HepG2 (cell line): ENCODE data around the gene MSANTD1. TPM values are rescaled to one million over a fixed set of nuclear protein-coding genes. Genes with fewer than 3 reads are reported as not detected.
A peak's percentile ranks its signal among the peaks of the same experiment; 100 is the strongest.

ENCODE experiments used
- BHLHE40 ChIP-seq: IDR thresholded peaks from 2 replicates; pipeline ENCODE4 v1.6.1; 2011; ENCODE audit warnings: low read length, improper control_type of control experiment
- FOXA3 ChIP-seq: IDR thresholded peaks from 2 replicates; pipeline ENCODE4 v1.6.1; 2016; ENCODE audit warnings: missing genetic modification reagents, missing compliant biosample characterization
- JARID2 ChIP-seq: sonication (generic); formaldehyde crosslinking; IDR thresholded peaks from 2 replicates; pipeline ENCODE4 v1.8.1; 2023; ENCODE audit warnings: missing genetic modification reagents, inconsistent platforms; ENCODE audit not compliant: insufficient replicate concordance
- MAZ ChIP-seq, 2 experiments: sonication (generic) in 1 of 2; formaldehyde crosslinking in 1 of 2; IDR thresholded peaks; 2 replicates each; pipeline versions ENCODE4 v1.5.0 to v1.6.1; 2012 to 2020; ENCODE audit warnings: low read depth in 2 of 2, mild to moderate bottlenecking in 2 of 2, borderline replicate concordance in 1 of 2, improper control_type of control experiment in 1 of 2, low read length in 1 of 2, missing genetic modification reagents in 1 of 2, moderate library complexity in 1 of 2
- PHF8 ChIP-seq: sonication (generic); formaldehyde crosslinking; IDR thresholded peaks from 2 replicates; pipeline ENCODE4 v1.5.0; 2020; ENCODE audit warnings: missing genetic modification reagents
- RARA ChIP-seq: IDR thresholded peaks from 2 replicates; pipeline ENCODE4 v1.6.1; 2016; ENCODE audit warnings: missing genetic modification reagents, missing compliant biosample characterization
- SSRP1 ChIP-seq: IDR thresholded peaks from 2 replicates; pipeline ENCODE4 v1.6.1; 2016; ENCODE audit warnings: control low read depth
- TERF1 ChIP-seq: sonication (generic); formaldehyde crosslinking; IDR thresholded peaks from 2 replicates; pipeline ENCODE4 v1.8.0; 2022; ENCODE audit warnings: mild to moderate bottlenecking, missing genetic modification reagents, moderate library complexity
- UBTF ChIP-seq: sonication (generic); formaldehyde crosslinking; IDR thresholded peaks from 2 replicates; pipeline ENCODE4 v1.4.0; 2020; ENCODE audit warnings: mild to moderate bottlenecking, missing genetic modification reagents
- ZFP82 ChIP-seq: sonication (generic); formaldehyde crosslinking; IDR thresholded peaks from 2 replicates; pipeline ENCODE4 v1.5.1; 2020; ENCODE audit warnings: mild to moderate bottlenecking, missing genetic modification reagents, borderline replicate concordance
- ZNF160 ChIP-seq: sonication (generic); formaldehyde crosslinking; IDR thresholded peaks from 2 replicates; pipeline ENCODE4 v1.8.0; 2022; ENCODE audit warnings: mild to moderate bottlenecking, inconsistent platforms, missing genetic modification reagents
- ZNF207 ChIP-seq: fragments of 450-650 bp; IDR thresholded peaks from 2 replicates; pipeline ENCODE4 v1.6.1; 2016; ENCODE audit warnings: antibody characterized with exemption, borderline replicate concordance
- ZNF383 ChIP-seq: sonication (generic); formaldehyde crosslinking; IDR thresholded peaks from 2 replicates; pipeline ENCODE4 v1.4.0; 2020; ENCODE audit warnings: missing genetic modification reagents, mild to moderate bottlenecking, borderline replicate concordance
- ZNF598 ChIP-seq: sonication (generic); formaldehyde crosslinking; IDR thresholded peaks from 2 replicates; pipeline ENCODE4 v1.5.1; 2020; ENCODE audit warnings: mild to moderate bottlenecking, missing genetic modification reagents, borderline replicate concordance
- ZSCAN20 ChIP-seq: sonication (generic); formaldehyde crosslinking; IDR thresholded peaks from 2 replicates; pipeline ENCODE4 v1.4.0; 2020; ENCODE audit warnings: missing genetic modification reagents, mild to moderate bottlenecking, borderline replicate concordance
- polyA plus RNA-seq, 8 experiments: library from polyadenylated mRNA; depleted of rRNA in 3 of 8; stranded (reverse) in 7 of 8; unstranded in 1 of 8; fragments of >200 nt; fragmentation: Illumina TruSeq in 4 of 8; extraction: Trizol in 4 of 8; gene quantifications; 2 replicates each; pipeline versions ENCODE4 v1.2.1 to v1.2.3, GENCODE V29; 2011 to 2016; ENCODE audit warnings: low read depth in 4 of 8, missing spikeins in 1 of 8, mixed read lengths in 1 of 8; ENCODE audit not compliant: insufficient read depth in 1 of 8
- total RNA-seq, 5 experiments: library from RNA; depleted of rRNA; stranded (reverse); fragments of >200 nt; fragmentation: Illumina TruSeq; extraction: Trizol; gene quantifications; 2 replicates each; pipeline ENCODE4 v1.2.3, GENCODE V29; 2016; ENCODE audit warnings: low read depth in 1 of 5
- TF ChIP-seq, protein P1 (sequence below): sonication (generic); formaldehyde crosslinking; IDR thresholded peaks from 2 replicates; pipeline ENCODE4 v1.4.0; 2020; ENCODE audit warnings: missing genetic modification reagents, mild to moderate bottlenecking, borderline replicate concordance
- TF ChIP-seq, protein P2 (sequence below): IDR thresholded peaks from 2 replicates; pipeline ENCODE4 v1.6.1; 2016; ENCODE audit warnings: low read depth, borderline replicate concordance
- TF ChIP-seq, protein P3 (sequence below): sonication (generic); formaldehyde crosslinking; IDR thresholded peaks from 2 replicates; pipeline ENCODE4 v1.4.0; 2020; ENCODE audit warnings: mild to moderate bottlenecking, missing genetic modification reagents

MSANTD1 gene
- total and polyA plus RNA-seq, 2 of the 13 experiments (the other 11 are each of a cell fraction or from before 2014, with no cell fraction given): 0.22 to 0.40 TPM

DNA sequence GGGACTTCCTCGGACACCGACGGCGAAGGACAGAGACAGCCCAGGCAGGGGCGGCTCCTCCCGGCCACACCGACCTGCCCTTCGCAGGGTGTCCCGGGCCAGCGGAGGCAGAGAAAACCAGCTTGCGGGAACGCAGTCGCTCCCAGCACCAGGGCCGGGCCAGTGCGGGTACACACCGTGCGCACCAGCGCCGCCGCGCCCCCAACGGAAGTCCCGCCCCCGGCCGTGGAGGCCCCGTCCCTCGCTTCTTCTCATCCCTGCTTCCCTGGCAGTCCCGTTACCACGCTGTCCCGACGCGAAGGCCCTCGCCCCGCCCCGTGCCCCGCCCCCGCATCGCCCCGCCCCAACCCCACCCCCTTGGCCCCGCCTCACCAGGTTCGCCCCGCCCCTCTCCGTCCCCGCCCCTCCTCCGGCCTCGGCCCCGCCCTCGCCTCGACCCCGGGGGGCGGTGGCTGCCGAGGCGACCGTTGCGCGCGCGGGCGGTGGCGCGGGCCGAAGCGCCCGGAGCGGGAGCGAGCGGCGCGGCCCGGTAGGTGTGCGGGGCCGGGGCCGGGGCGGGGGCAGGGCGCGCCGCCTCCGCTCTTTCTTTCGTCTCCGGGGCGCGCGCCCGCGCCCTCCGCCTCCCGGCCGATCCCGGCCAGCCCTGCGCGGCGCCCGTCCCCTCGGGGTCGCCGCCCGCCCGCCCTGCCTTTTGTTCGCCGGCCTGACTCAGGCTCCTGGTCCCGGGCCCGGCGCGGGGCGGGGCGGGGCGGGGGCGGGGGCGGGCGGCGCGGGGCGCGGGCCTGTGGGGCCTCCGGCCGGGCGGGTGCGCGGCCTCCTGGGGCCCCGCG is 43.8 kb downstream of the MSANTD1 start, which contains the start of gene RGS12 (continued):
- TF ChIP-seq TERF1: no peak
- 0 out of 2 replicates have a peak, but pooled peaks have one; percentile 24 for TF ChIP-seq MAZ (IDR thresholded peaks at IDR 0.05; ENCODE audit: borderline replicate concordance, low read depth, low read length)
- TF ChIP-seq MAZ (CRISPR knock-in tag; IDR thresholded peaks at IDR 0.05; ENCODE audit: low read depth): peak; percentile 88
- peak; percentile 95 for TF ChIP-seq UBTF (CRISPR knock-in tag)
- TF ChIP-seq SSRP1 (CRISPR knock-in tag): no peak
- TF ChIP-seq, protein P1, sequence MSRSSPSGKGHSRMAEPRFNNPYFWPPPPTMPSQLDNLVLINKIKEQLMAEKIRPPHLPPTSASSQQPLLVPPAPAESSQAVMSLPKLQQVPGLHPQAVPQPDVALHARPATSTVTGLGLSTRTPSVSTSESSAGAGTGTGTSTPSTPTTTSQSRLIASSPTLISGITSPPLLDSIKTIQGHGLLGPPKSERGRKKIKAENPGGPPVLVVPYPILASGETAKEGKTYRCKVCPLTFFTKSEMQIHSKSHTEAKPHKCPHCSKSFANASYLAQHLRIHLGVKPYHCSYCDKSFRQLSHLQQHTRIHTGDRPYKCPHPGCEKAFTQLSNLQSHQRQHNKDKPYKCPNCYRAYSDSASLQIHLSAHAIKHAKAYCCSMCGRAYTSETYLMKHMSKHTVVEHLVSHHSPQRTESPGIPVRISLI: no peak
- peak; percentile 42; the same call in 1 of the 2 replicates for TF ChIP-seq ZSCAN20 (CRISPR knock-in tag)
- TF ChIP-seq RARA (CRISPR knock-in tag): peak; percentile 11; the same call in 1 of the 2 replicates
- no peak for TF ChIP-seq JARID2 (CRISPR knock-in tag)
- no peak for TF ChIP-seq ZNF598 (CRISPR knock-in tag)
- TF ChIP-seq ZFP82 (CRISPR knock-in tag): 0 out of 2 replicates have a peak, but pooled peaks have one; percentile 62
- TF ChIP-seq, protein P2, sequence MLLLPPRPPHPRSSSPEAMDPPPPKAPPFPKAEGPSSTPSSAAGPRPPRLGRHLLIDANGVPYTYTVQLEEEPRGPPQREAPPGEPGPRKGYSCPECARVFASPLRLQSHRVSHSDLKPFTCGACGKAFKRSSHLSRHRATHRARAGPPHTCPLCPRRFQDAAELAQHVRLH (CRISPR knock-in tag): peak; percentile 28; the same call in 1 of the 2 replicates
- 0 out of 2 replicates have a peak, but pooled peaks have one; percentile 30 for TF ChIP-seq FOXA3 (CRISPR knock-in tag)
- TF ChIP-seq PHF8 (CRISPR knock-in tag): peak; percentile 74
- no peak for TF ChIP-seq ZNF207
- TF ChIP-seq BHLHE40: no peak
- TF ChIP-seq ZNF383 (CRISPR knock-in tag): no peak
- TF ChIP-seq, protein P3, sequence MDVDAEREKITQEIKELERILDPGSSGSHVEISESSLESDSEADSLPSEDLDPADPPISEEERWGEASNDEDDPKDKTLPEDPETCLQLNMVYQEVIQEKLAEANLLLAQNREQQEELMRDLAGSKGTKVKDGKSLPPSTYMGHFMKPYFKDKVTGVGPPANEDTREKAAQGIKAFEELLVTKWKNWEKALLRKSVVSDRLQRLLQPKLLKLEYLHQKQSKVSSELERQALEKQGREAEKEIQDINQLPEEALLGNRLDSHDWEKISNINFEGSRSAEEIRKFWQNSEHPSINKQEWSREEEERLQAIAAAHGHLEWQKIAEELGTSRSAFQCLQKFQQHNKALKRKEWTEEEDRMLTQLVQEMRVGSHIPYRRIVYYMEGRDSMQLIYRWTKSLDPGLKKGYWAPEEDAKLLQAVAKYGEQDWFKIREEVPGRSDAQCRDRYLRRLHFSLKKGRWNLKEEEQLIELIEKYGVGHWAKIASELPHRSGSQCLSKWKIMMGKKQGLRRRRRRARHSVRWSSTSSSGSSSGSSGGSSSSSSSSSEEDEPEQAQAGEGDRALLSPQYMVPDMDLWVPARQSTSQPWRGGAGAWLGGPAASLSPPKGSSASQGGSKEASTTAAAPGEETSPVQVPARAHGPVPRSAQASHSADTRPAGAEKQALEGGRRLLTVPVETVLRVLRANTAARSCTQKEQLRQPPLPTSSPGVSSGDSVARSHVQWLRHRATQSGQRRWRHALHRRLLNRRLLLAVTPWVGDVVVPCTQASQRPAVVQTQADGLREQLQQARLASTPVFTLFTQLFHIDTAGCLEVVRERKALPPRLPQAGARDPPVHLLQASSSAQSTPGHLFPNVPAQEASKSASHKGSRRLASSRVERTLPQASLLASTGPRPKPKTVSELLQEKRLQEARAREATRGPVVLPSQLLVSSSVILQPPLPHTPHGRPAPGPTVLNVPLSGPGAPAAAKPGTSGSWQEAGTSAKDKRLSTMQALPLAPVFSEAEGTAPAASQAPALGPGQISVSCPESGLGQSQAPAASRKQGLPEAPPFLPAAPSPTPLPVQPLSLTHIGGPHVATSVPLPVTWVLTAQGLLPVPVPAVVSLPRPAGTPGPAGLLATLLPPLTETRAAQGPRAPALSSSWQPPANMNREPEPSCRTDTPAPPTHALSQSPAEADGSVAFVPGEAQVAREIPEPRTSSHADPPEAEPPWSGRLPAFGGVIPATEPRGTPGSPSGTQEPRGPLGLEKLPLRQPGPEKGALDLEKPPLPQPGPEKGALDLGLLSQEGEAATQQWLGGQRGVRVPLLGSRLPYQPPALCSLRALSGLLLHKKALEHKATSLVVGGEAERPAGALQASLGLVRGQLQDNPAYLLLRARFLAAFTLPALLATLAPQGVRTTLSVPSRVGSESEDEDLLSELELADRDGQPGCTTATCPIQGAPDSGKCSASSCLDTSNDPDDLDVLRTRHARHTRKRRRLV: no peak
- no peak for TF ChIP-seq ZNF160 (CRISPR knock-in tag)
